LNCaP clone FGC (cell line): ENCODE results near the gene BCAS4.

ENCODE experiments used
- DNase-seq: peaks from one replicate; pipeline ENCODE4 v3.0.0-alpha.2; 2011; ENCODE audit warnings: low read depth
- H3K4me3 ChIP-seq: 2 replicates; pipeline ENCODE4 v1.5.1; 2011; ENCODE audit warnings: mild to moderate bottlenecking, low read depth, low read length, control low read depth
- TF ChIP-seq, protein P1 (sequence below): IDR thresholded peaks from 2 replicates; pipeline ENCODE4 v1.5.1; 2012; ENCODE audit warnings: mild to moderate bottlenecking; ENCODE audit not compliant: control insufficient read depth, insufficient read depth; ENCODE audit errors: extremely low read depth

BCAS4 gene

DNA sequence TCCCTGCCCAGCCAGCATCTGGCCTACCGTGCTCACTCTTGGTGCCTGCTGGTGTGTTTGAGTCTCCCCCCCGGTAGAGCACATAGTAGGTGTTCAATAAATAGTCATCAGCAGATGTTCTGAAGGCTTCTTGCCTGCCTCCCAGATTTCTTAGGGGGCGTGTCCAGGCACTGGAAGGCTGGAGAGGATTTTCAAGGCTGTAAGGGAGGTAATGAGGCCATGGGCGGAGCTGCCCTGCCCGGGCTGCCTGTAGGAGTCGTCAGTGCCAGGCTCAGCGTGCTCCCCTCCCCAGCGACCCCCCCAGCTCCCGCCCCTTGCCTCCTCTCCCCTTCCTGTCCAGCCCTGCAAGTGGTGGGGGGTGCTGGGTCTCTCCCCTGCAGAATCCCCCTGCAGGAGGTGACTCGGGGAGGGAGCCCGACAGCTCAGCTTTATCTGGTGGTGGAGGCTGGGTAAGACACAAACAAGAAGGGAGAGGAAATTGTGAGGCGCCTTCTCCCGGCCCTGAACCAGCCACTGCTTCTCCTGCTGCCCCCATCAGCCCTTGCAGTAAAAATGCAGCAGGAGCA lies 55.9 kb downstream of the BCAS4 start:
- TF ChIP-seq, protein P1, sequence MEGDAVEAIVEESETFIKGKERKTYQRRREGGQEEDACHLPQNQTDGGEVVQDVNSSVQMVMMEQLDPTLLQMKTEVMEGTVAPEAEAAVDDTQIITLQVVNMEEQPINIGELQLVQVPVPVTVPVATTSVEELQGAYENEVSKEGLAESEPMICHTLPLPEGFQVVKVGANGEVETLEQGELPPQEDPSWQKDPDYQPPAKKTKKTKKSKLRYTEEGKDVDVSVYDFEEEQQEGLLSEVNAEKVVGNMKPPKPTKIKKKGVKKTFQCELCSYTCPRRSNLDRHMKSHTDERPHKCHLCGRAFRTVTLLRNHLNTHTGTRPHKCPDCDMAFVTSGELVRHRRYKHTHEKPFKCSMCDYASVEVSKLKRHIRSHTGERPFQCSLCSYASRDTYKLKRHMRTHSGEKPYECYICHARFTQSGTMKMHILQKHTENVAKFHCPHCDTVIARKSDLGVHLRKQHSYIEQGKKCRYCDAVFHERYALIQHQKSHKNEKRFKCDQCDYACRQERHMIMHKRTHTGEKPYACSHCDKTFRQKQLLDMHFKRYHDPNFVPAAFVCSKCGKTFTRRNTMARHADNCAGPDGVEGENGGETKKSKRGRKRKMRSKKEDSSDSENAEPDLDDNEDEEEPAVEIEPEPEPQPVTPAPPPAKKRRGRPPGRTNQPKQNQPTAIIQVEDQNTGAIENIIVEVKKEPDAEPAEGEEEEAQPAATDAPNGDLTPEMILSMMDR: no peak
- no peak for DNase-seq
- no peak overlapping the region for H3K4me3 ChIP-seq

DNA sequence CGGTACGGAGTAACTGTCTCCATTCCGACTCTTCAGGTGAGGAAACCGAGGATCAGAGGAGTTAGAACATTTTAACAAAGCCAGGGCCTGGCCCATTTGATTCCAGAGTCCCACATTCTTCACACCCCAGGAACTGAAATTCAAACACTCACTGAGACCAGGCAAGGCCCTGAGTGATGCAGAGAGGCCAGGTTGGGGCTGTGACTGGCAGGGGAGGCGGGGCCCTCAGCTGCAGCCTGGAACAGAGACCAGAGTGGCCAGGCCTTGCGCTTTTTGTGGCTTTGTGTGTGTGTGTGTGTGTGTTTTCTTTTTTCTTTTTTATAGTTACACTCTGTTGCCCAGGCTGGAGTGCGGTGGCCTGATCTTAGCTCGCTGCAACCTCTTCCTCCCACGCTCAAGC lies 57.2 kb downstream of the BCAS4 start:
- DNase-seq: no peak
- TF ChIP-seq, protein P1: no peak
- no peak overlapping the region for H3K4me3 ChIP-seq

DNA sequence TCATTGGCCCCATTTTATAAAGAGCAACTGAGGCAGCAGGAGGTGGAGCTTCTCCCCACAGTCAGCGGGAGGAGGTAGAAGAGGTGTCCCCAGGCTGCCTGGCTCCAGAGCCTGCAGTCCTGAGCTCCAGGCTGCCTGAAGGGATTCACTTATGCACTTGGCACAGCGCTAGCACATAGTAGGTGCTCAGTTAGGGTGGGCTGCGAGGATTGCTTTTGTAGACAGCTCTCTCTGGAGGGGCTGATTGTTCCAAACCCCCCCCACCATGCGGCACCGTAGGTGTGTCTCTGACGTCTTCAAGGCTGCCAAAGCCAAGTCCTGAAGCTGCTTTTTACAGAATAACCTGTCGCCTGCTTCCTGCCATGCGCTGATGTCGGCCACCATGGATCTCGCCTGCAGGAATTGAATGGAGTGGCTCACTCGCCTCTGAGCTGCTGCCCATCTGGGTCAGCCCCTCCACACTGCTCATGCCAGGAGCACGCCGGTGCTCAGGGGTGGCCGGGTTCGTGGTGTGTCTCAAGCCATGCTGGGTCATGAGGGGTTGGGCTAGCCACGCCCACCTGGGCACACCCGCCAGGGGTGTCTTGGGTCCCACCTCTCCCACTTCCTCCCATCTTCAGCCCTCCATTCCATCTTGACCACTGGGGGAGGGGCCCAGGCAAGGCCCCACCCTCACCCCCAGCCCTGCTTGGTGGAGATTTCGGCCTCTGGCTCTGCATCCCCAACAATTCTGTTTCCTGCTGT lies 59.8 kb downstream of the BCAS4 start:
- no peak overlapping the region for H3K4me3 ChIP-seq
- TF ChIP-seq, protein P1: no peak
- DNase-seq: no peak

DNA sequence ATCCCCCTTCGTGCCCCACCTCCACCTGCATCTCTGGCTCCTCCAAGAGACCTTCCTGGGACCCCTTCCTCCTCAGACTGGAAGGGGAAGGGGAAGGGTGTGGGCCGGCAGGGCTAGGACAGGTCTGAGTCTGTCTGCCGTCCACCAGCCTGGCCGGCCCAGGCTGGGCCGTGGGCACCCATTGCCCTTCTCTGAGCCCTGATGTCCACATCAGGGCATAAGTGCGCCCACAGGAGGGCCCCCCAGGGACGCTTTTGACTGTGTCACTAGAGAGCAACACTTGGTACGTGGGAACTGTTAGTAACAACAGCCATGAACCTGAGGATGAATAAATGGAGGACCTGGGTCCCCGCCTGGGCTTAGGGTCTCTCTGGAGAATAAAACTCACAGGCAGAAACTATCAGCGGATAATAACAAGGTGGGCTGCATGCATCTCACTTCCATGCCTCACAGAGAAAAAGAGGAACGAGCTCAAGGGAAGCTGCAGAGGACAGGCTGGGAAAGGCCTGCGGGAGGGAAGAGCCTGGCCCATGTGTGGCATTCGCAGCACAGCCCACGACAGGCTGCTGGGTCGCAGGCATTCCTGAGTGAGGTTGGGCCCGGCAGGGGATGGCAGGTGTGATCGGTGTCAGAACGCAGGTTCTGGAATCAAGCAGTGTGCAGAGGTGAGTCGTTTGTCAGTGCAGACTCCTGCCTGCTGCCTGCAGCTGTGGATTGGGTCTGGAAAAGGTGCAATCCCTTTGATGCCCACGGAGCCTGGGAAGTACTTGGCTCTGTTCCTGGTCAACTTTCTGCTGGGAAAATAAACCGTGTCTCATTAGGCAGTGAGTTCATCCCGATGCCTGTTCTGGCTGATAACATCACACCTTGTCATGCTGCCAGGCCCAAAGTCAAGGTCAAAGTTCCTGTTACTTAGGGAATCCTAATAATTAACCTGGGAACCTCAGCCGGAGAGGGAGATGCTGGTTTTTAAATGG lies 60.9 kb downstream of the BCAS4 start:
- no peak overlapping the region for H3K4me3 ChIP-seq
- DNase-seq: peak; percentile 86
- TF ChIP-seq, protein P1: no peak

DNA sequence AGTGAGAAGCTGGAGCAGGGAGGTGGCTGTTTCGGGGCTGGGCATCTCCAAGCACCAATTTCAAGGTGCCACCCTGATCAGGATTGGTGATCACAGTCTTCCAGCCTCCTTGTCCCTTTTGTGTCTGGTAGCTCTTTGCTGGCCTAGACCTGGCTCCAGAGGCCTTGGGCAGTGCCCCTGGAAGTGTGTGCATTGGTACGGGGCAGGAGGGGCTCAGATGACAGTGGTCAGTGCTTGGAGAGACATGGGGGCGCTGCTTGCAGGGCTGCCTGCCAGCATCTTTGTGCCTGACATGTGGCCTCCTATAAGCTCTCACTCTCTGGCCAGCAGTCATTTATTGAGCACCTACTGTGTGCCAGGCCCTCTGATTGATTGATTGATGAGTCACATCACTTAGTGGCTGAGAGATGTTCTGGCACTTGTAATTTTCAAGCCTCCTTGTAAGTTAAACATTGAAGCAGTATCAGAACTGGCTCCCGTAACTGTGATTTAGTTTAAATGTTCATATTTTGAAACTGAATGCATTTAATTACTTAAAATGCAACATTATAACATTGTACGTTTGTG lies 61.7 kb downstream of the BCAS4 start:
- no peak overlapping the region for H3K4me3 ChIP-seq
- no peak for DNase-seq
- TF ChIP-seq, protein P1: no peak

DNA sequence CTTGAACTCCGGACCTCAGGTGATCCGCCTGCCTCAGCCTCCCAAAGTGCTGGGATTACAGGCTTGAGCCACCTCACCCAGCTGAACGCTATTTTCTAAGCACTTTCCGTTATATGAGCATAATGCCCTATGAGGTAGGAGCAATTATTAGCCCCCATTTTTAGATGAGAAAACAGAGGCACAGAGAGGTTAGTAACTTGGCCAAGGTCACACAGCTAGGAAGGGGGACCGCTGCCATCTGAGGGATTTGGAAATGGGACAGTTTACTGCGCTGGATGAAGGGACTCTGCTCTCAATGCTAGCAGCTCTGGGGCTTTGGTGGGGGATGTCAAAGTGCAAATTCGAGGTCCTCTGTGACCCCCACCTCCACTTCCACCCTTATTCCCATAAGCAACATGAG lies 62.5 kb downstream of the BCAS4 start:
- no peak overlapping the region for H3K4me3 ChIP-seq
- TF ChIP-seq, protein P1: no peak
- DNase-seq: no peak
